Stomach (tissue), 4 donors: ENCODE measurements around the gene DICER1.

Experiments
- CTCF ChIP-seq, 7 experiments: fragments of 450-650 bp in 4 of 7; fragments of 200-600 bp in 3 of 7; sonication (generic) in 3 of 7; IDR thresholded peaks; one replicate each; pipeline ENCODE4 v1.5.1; 2016 to 2019; ENCODE audit warnings: antibody characterized with exemption in 7 of 7, control low read depth in 2 of 7, mild to moderate bottlenecking in 1 of 7
- POLR2AphosphoS5 ChIP-seq, 3 donors: sonication (generic); formaldehyde crosslinking; IDR thresholded peaks; one replicate each; pipeline ENCODE4 v1.6.1; 2016; ENCODE audit warnings: antibody characterized with exemption in 3 of 3

- no peak for TF ChIP-seq CTCF (IDR thresholded peaks at IDR 0.05)
- TF ChIP-seq POLR2AphosphoS5 (IDR thresholded peaks at IDR 0.05), result no peak
These were observed 31.4 kb downstream of the DICER1 start for GRCh38 chr14:95125915-95126314.
